ENCODE results near the gene FBLN2. TPM values are rescaled to one million over a fixed set of nuclear protein-coding genes. Genes with fewer than 3 reads are reported as not detected.

The FBLN2 gene
- total RNA-seq = under 1 TPM; 0.34 to 0.67 TPM

DNA sequence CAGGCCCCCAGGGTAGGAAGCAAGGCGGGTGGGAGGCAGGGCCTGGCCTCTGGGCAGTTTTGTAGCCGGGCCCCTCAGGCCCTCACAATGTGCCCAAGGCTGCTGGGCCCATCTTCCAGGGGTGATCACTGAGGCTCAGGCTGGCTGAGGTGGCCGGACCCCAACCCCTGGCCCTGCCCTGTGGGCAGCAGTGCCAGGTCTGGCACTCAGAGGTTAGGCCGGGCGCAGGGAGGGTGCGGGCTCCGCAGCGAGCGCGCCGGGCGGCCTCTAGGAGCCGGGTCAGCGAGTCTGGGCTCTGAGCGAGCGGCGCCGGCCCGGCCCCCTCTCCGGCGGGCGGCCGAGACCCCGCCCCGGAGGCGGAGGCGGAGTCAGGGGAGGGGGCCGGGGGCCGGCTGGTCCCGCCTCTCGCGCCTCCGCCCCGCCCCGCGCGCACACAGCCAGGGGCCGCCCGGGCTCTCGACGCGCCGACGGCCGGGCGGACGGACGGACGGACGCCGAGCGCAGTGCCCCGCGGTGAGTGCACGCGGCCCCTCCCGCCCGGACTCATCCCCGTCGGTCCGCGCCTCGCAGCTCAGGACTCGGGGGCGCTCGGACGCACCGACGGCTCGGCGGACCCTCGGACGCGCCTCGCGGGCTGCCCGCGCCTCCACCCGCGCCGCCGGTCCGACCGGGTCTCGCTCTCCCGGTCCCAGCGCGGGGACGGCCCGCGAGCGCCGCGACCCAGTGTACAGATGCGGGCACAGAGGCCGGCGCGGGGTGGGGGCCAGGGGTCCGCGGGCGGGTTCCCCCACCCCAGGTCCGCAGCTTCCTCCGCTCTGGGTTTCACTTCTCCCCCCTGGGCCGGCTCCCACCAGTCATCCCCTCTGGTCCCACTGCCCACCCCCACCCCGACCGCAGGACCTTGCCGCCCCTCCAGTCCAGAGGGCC lies at the start of gene FBLN2:
Gene FBLN2 (plus strand): TSS at position 430 of the 927 bp plus-strand sequence. CDS start 21,231 bp downstream, outside the sequence.

Other genes with a start within 250 kb of the FBLN2 start
- 1 to 10 TPM; 1.7 to 2.4 TPM for gene NUP210, start 128.8 kb upstream of the FBLN2 start, total RNA-seq
- 1 to 10 TPM; 8.3 TPM for gene HDAC11, start 68.8 kb upstream of the FBLN2 start, total RNA-seq

All from melanocyte of skin (primary cell).